NCI-H146 treated with DMSO at 0.1 percent for 48 hours (cell line): ENCODE data around the gene COL12A1.

Experiments
- DNase-seq: peaks from one replicate; lab custom pipeline; 2025; ENCODE audit not compliant: unreplicated experiment; lab: John Stamatoyannopoulos, UW

COL12A1 gene

GRCh38 chr6:75145976-75146375, 59.9 kb downstream of the COL12A1 start:
- no peak for DNase-seq

GRCh38 chr6:75145211-75145610, 60.6 kb downstream of the COL12A1 start:
- DNase-seq: no peak

GRCh38 chr6:75144386-75144785, 61.5 kb downstream of the COL12A1 start:
- DNase-seq: no peak

GRCh38 chr6:75143191-75143590, 62.7 kb downstream of the COL12A1 start:
- DNase-seq: no peak

- DNase-seq: no peak
Measured at GRCh38 chr6:75142721-75143120, 63.1 kb downstream of the COL12A1 start.

GRCh38 chr6:75135876-75136275, 70.0 kb downstream of the COL12A1 start:
- DNase-seq: no peak

- DNase-seq: no peak
Measured at GRCh38 chr6:75135450-75135849, 70.4 kb downstream of the COL12A1 start.

- DNase-seq: no peak
Measured at GRCh38 chr6:75130784-75131183, 75.1 kb downstream of the COL12A1 start.

- no peak for DNase-seq
Measured at GRCh38 chr6:75128878-75129570, 76.8 kb downstream of the COL12A1 start.

- DNase-seq: no peak
Measured at GRCh38 chr6:75126518-75126917, 79.3 kb downstream of the COL12A1 start.

GRCh38 chr6:75124983-75125382, 80.9 kb downstream of the COL12A1 start:
- DNase-seq: no peak

GRCh38 chr6:75124085-75124484, 81.8 kb downstream of the COL12A1 start:
- DNase-seq: no peak

GRCh38 chr6:75118925-75119515, 86.8 kb downstream of the COL12A1 start:
- DNase-seq: no peak

GRCh38 chr6:75117701-75118100, 88.2 kb downstream of the COL12A1 start:
- DNase-seq: no peak

GRCh38 chr6:75116946-75117345, 88.9 kb downstream of the COL12A1 start:
- DNase-seq: no peak

- no peak for DNase-seq
Measured at GRCh38 chr6:75115481-75115880, 90.4 kb downstream of the COL12A1 start.

- no peak for DNase-seq
Measured at GRCh38 chr6:75114806-75115205, 91.0 kb downstream of the COL12A1 start.

- DNase-seq: no peak
Measured at GRCh38 chr6:75114195-75114594, 91.7 kb downstream of the COL12A1 start.

- no peak for DNase-seq
Measured at GRCh38 chr6:75113446-75113845, 92.4 kb downstream of the COL12A1 start.

- no peak for DNase-seq
Measured at GRCh38 chr6:75109765-75110164, 96.1 kb downstream of the COL12A1 start.

- no peak for DNase-seq
Measured at GRCh38 chr6:75109022-75109421, 96.8 kb downstream of the COL12A1 start.

- no peak for DNase-seq
Measured at GRCh38 chr6:75108333-75108974, 97.4 kb downstream of the COL12A1 start.
